UCSD-AML1 (cell line): ENCODE data around the gene SPTB.

ENCODE experiments used
- DNase-seq: peaks from one replicate; lab custom pipeline; 2025; ENCODE audit not compliant: unreplicated experiment; lab: John Stamatoyannopoulos, UW

Gene SPTB

DNA sequence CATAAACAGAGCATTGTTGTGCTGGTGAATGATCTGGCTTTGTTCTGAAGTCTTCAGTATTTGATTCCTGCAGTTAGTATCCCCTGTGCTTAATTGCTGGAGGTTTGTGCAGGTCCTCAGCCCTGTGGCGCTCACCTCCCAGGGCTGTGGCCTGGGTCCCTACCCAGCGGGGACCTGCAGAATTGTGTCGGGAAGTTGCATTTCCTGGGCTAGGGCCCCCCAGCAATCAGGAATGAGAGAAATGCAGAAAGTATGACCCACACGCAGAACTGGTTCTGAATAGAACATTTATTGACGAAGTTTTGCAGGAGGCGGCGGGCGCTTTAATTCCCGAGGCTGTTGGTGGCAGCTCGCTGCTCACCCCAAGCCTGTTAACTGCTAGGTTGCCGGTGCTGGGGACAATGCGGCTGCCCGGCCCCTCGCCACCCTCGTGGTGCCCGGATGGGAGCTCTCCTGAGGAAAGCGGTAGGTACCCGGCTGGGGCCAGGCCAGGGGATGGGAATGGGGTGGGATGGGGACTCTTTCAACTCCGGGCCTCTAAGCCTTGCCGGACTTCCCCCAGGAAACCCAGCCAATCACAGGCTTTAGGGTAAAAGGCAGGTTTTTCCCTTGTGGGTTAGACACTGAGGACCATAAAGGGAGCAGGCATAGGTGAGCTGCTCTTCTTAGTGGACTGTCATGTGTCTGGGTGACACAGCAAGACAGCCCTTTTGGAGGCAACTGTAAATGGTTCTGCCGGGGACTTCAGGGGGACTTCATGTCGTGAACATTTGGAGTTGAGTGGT is 163.9 kb downstream of the SPTB start:
- no peak for DNase-seq

DNA sequence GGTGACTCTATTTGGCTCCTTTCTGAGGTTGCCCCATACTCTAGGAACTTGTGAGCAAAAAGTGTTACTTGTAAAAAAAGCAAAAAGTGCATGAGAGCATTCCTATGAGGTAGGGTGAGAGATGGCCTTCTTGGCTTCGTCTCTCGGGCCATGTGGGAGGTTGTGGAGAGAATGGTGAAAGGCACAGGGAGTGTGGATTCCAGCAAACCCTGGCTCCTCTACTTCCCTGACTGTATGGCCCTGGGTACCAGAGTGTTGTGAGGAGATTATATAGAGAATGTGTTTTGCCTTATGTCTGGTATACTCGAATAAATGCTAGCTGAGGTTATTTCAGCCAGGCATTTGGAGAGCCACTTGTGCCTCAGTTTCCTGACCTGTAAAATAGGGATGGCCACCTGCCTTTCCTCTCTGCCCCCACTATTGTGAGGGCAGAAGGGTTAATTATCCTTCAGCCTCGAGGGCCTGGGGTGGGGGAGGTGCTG is 164.5 kb downstream of the SPTB start:
- no peak for DNase-seq

DNA sequence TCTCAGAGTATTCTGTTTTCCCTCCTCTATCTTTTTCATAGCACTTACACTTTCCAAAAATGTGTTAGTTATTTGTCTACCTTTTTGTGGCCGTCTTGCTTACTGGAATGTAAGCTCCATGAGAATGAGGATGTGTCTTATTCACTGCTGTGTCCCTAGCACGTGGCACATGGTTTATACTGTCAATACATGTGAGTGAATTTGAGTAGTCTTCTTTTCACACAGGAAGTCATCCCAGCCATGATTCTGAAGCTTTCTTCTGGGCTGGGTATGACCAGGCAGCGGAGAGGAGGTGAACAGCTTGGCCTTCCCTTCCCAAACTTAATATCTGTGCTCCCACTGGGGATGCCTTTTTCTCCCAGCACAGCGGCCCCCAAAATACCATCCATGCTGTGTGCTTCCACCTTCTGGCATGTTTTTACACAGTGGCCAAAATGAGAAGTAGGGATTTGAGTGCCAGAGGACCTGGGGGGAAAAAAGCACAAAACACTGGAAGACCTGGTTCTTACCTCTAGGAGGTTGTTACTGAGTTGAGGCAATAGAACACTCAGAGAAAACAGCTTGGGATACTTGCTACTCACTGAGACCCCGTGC is 165.2 kb downstream of the SPTB start:
- DNase-seq: no peak

DNA sequence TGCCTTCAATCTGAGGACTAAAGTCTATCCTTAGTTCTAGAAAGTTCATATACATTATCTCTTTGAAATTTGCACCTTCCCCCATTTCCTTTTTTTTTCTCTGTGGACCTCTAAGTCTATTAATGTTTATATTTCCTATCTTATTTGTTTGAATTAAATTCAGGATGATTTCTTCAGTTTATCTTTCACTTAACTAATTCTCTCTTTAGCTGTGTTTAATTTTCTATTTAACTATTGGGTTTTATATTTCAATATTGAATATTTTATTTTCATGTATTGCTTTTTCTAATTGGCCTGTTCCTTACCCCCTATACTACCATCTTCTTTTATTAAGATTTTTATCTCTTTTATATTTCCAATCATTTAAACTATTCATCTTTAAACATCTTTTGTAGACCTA is 166.0 kb downstream of the SPTB start:
- DNase-seq: no peak

DNA sequence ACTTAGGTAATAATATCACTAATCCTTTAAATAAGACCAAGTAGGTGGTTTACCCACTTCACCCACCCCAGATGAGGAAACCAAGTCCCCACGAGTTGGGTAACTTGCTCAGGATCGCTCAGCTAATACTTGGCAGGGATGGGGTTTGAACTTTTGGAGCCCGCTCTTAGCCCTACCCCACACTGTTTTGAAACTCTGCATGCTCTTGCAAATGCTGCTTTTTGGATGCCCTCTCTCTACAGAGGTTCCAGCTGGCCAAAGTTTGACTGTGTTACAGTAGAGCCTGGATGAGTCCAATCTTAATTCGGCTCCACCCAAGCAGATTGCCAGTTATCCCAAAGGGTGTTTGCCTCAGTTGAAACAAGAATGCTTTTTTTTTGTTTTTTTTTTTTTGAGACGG is 168.7 kb downstream of the SPTB start:
- no peak for DNase-seq

DNA sequence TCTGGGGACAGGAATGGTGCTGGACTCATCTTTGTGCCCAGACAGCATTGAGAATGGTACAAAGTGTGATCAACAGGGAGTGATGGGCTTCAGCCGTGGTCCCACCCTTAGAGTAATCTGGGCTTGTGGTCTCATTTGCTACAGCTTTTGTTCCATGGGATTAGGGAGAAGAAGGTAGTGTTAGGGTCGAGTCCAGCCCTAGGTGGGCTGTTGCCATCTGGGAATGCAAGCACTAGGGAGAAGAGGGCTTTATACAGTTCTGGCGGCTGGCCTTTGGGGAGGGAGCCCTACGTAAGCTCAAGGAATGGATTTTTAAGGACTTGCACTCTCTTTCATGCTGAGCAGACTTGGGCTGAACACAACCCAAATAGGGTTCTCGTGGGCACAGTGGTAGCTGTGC is 170.6 kb downstream of the SPTB start:
- no peak for DNase-seq

DNA sequence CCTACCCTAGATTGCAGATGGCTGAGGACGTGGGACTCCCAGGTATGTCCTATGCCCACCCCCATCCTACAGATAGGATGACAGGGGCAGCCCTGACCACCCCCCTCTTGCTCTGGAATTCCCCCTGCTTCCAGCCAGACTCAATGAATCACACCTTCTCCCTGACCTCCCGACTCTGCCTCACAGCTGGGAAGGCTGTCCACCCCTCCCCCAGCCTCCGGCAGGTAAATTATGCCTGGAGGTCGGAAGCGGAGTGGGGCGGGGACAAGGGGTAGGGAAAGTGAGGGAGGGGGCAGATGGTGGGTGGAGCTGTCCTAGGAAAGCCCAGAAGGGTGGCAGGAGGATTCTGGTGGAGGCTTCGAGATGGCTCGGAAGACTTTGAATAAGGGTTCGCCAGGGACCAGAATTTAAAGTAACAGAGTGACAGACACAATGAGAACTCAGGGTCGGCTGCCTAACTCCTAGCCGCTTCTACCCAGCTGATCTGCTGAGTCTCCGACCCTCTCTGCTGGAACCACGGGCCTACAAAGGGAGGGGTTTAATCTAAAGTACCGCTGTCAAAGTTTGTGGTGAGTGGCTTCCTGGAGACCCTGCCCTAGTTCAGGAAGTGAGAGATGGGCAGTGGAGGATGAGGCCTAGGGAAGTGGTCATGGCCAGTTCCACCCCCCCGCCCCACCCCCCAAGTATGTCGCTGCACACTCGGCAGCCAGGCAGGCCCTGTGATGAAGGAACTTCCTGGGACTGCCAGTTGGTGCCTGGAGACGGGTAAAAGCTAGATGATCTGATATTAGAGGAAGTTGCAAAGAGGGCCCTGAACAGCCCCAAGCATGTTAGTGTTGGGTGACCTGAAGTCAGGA is 171.3 kb downstream of the SPTB start:
- DNase-seq: peak; percentile 94

DNA sequence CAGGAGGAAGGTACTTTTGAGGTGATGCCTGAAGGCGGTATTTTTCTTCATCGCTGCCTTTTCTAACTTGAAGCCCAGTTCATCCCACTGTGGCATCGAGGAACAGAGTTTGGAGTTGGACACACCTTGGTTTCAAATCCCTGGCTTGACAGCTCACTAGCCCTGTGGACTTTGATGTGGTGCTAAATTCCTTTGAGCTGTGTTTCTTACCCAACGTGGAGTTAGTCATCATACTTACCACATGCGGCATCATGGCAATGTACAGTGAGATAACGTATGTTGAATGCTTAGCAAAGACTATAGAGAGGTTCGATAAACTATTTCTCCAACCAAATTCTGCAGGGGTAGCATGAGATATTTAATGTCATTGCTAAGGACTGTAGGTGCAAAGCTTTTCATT is 172.0 kb downstream of the SPTB start:
- DNase-seq: no peak

DNA sequence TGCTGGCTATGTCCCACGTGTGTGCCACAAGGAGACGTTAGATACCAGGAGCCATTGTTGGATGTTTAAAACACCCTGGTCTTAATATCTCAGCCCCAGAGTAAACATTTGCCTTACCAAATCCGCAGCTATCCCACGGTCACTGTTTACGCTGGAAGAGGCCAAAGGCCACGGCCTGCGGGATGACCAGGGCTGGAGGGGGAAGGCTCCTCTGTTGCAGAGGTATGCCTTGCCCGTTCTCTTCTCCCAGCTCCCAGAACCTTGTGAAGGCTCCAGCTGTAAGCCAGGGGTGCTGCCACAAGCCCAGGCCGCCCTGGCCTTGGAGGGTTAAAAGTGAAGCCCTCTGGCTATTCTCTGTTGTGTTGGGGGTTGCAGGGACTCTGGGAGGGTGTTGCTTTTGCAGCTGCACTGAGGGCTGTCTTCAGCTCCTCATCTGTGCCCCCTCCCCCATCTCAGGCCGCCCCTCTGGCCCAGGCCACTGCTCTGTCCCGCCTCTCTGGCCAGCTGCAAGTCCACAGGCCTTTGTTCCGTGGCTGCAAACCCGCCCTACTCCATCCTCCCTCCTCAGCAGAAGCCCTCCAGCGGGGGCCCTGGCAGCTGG is 173.0 kb downstream of the SPTB start:
- DNase-seq: no peak

DNA sequence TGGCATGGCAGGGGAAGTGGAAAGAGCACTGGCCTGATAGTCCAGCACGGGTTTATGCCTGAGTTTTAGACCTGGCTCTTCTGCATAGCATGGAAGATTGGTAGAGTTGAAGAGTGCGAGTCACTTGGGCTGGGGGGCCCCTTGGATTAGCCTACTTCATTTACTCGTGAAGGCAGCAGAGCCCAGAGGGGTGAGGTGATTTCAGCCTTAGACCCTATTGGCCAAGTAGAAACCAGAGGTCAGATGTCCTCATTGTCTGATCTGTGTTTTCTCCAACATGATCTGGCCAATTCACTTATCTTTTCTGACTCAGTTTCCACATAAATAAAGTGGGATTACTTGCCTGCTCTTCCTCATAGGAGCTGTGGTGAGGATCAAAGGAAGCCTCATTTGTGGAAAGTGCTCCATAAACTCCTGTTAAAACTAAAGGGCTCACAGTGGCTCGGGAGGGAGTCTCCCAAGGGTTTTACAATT is 173.6 kb downstream of the SPTB start:
- no peak for DNase-seq

DNA sequence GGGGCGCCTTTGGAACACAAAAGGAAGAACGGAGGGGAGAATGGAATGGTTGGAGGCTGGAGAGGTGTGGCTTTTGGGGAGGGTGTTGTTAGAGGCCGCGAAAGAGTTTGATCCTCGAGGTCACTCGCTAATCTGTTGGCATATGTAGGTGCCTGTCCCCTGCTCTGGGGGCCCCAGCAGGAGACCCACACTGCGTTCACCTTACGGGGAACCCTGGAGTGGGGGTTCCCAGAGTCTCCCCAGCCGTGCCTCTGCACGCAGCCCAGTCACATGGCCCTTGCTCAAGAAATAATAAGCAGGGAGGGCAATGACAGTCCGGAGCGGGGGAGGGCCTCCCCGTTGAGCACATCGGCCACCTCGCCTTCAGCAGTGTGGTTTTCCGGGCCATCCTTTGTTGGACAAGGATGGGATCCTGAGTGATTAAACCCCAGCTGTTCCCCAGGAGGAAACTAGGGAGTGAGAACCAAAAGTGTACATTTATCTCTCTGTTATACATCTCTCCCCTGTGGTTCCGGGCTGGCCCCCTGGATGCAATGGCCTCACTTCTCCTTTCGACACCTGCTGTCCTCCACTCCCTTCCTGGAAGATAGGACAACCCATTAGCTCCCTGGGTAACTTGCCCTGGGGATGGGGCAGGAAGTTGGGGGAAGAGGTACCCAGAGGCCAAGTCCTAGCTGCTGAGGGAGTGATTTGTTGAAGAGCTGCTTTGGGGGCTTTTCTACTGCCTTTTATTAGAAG is 174.2 kb downstream of the SPTB start:
- DNase-seq: peak; percentile 69

DNA sequence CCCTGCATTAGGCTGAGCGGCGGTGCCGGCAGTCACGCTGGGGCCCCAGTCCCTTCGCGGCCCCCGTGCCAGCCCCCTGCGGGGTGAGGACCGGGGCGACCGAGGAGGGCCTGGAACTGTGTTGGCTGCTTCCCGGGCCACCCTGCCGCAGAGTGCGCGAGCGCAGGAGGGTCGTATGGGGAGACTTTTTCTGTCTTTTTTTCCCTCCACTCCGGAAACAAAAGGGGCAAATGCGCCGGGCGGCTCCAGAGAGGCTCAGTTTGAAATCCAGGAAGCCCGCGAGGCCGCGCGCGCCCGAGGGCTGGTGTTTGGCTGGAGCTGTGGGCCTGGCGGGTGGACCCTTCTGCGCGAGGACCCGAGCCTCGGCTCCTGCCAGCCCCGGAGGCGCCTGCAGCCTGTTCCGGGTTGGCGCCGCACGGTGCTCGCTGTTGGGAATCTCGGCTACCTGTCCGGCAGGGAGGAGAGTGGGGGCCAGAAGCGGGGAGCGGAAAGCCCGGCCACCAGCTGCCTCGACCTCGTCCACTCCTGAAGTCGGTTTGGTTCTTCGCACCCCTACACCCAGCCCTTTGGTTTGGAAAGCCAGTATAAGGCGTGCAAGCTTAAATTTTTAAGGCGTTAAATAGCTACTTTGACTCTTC is 174.8 kb downstream of the SPTB start:
- DNase-seq: peak; percentile 64

DNA sequence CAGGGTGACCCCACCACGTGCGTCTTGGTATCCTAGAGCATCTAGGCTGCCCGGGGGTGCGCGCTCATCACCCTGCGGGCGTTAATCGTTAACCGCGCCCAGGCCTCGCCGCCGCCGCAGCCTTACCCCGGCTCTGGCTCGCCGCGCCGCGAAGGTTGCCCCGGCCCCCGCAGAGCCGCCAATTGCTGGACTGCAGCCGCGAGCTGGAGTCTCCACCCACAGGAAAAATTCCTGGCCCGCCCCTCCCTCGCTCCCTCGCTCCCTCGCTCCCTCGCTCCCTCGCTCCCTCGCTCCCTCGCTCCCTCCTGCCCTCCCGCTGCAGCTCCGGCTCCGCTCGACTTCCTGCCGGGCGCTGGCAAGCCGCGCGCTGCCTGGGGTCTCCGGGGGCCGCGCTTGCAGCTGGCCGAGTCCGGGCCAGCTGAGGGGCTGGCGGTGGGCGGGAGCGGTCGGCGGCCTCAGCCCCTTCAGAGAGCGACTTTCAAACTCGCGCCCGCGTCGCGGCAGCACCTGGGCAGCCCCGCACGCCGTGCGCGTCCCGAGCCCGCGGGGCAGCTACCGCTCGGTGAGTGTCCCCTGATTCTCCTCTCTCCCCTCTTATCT is 175.5 kb downstream of the SPTB start, which contains the start of gene PLEKHG3:
TSS of gene PLEKHG3 (plus strand) at position 282 of the 600 bp plus-strand sequence. CDS start 23,208 bp downstream, outside the sequence.
- DNase-seq: peak; percentile 65

DNA sequence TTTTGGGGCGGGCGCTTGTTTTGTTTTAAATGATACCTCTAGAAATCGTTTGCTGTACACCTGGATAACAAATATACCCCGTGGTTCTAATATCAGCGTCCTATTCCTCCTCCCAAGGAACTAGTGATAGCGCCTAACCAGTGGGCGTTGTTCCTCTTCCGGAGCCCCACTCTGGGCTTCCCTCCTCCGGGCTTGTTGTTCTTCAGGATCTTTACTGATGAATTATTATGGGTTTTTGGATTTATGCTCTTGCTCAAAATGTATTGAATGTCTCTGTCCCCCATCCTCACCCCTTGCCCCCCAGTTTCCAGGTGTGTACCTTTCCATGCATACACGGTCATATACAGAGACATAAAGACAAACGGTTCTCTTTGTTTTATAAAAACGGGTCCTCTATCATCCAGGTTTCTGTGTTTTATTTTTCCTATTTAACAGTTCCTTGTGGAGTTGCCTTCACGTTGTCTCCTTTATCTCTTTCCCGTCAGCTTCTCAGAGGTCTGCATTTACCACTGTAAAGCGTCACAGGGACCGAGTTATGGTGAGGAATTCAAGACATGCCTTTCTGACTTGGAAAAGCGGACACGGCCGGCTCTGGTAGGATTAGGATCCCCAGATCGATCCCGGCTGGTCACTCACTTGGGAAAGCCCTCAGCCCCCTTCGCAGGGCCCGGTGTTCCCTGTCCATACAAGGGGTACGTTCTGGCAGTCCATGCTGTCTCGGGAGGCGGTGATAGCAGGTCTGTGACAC is 176.1 kb downstream of the SPTB start:
- DNase-seq: no peak

DNA sequence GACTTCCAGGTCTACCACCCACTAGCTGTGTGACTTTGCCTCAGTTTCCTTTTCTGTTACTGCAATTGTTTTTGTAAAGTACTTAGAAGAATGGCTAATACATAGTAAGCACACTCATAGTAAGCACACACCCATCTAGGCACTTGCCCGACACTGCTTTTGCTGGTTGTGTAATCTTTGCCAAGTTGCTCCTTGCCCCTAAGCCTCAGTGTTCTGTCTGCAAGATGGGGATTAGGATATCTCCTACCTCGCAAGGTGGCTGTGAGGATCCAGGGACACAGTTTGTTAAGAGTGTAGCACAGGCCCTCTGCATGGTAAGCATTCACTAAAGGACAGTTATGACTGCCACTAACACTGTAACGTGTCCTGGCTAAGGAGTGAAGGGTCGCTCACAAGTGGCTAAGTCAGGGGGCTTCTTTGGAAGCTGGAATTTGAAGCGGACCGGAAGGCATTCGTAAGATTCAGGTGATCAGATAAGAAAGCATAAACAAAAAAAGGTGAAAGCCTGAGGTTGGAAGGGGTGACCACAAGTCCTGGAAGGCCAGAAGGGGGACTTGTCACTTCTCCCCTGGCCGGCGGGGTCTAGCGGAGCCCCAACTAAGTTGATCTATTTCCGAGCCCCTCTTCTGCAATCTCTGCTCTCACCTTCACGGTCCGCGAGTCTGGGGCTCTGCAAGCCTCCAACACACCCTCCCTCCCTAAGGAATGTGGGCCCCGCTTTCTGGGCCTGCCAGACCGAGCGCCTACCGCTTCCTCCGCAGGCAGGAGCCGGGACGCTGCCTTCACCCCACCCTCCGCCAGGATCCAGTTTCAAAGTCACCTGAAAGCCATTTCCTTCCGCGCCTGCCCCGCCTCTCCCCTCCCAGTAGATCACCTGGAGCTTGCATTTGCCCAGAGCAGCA is 177.0 kb downstream of the SPTB start:
- no peak for DNase-seq

DNA sequence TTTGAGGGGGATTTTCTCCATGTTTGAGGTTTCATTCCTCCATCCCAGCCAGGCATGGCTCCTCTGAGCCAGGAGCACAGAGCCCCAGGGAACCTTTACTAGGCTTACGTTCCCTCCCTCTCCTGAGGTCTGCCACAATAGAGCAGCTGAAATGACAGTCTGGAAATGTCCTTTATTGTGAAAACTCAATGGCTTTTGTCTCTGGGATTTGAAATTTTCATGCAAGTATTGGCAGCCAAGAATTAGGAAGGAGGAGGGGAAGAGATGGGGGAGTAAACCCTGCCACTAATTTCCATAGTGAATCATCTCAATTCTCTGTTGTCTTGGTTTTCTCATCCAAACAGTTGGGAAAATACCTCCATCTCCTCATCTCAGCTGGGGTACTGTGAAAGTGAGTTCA is 178.0 kb downstream of the SPTB start:
- no peak for DNase-seq

DNA sequence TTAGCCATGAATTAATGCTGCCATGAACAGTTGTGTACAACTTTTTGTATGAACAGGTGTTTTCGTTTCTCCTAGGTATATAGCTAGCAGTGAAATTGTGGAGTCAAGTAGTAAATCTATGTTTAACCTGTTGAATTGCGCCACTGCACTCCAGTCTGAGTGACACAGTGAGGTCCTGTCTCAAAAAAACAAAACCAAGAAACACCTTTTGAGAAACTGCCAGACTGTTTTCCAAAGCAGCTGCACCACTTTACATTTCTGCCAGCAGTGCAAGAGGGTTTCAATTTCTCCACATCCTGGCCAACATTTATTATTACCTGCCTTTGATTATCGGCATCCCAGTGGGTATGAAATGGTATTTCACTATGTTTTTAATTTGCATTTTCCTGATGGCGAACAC is 178.8 kb downstream of the SPTB start:
- DNase-seq: no peak

DNA sequence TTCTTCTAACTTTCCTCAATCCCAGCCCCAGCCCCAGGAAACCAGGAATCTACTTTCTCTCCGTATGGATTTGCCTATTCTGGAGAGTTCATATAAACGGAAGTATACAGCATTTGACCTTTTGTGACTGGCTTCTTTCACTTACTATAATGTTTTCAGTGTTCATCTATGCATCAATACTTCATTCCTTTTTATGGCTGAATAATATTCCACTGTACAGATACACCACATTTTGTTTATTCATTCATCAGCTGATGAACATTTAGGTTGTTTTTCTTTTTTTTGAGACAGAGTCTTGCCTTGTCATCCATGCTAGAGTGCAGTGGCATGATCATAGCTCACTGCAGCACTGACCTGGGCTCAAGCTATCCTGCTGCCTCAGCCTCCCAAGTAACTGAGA is 179.4 kb downstream of the SPTB start:
- no peak for DNase-seq
